ENCODE data around the gene CMSS1.

CMSS1 gene

GRCh38 chr3:99867594-99868310, 50.1 kb downstream of the CMSS1 start:
- in situ Hi-C loops (cut with HindIII; ENCODE audit: low sequenced_read_pairs), result no loop called here
- TF ChIP-seq CTCF (IDR thresholded peaks at IDR 0.05; ENCODE audit: low read depth, low read length, missing control alignments), result no peak
- no peak for DNase-seq (ENCODE audit: low read depth)
- no peak overlapping the region for H3K4me3 ChIP-seq (ENCODE audit: low read depth, low read length)

- H3K4me3 ChIP-seq (ENCODE audit: low read depth, low read length), result no peak overlapping the region
- DNase-seq (ENCODE audit: low read depth), result no peak
- in situ Hi-C loops (cut with HindIII; ENCODE audit: low sequenced_read_pairs), result no loop called here
- no peak for TF ChIP-seq CTCF (IDR thresholded peaks at IDR 0.05; ENCODE audit: low read depth, low read length, missing control alignments)
These were observed 50.6 kb downstream of the CMSS1 start for GRCh38 chr3:99868311-99868646.

- in situ Hi-C loops (cut with HindIII; ENCODE audit: low sequenced_read_pairs), result no loop called here
- no peak for DNase-seq (ENCODE audit: low read depth)
- no peak for TF ChIP-seq CTCF (IDR thresholded peaks at IDR 0.05; ENCODE audit: low read depth, low read length, missing control alignments)
- H3K4me3 ChIP-seq (ENCODE audit: low read depth, low read length), result no peak overlapping the region
These were observed 52.0 kb downstream of the CMSS1 start for GRCh38 chr3:99869621-99870020.

- TF ChIP-seq CTCF (IDR thresholded peaks at IDR 0.05; ENCODE audit: low read depth, low read length, missing control alignments), result no peak
- DNase-seq (ENCODE audit: low read depth), result no peak
- in situ Hi-C loops (cut with HindIII; ENCODE audit: low sequenced_read_pairs), result no loop called here
- no peak overlapping the region for H3K4me3 ChIP-seq (ENCODE audit: low read depth, low read length)
These were observed 53.0 kb downstream of the CMSS1 start for GRCh38 chr3:99870712-99871111.

- DNase-seq (ENCODE audit: low read depth), result no peak
- no peak overlapping the region for H3K4me3 ChIP-seq (ENCODE audit: low read depth, low read length)
- TF ChIP-seq CTCF (IDR thresholded peaks at IDR 0.05; ENCODE audit: low read depth, low read length, missing control alignments), result no peak
- in situ Hi-C loops (cut with HindIII; ENCODE audit: low sequenced_read_pairs), result no loop called here
These were observed 53.8 kb downstream of the CMSS1 start for GRCh38 chr3:99871231-99872045.

GRCh38 chr3:99872923-99873254, 55.2 kb downstream of the CMSS1 start:
- in situ Hi-C loops (cut with HindIII; ENCODE audit: low sequenced_read_pairs), result no loop called here
- peak overlapping the region; percentile 76 for H3K4me3 ChIP-seq (ENCODE audit: low read depth, low read length)
- TF ChIP-seq CTCF (IDR thresholded peaks at IDR 0.05; ENCODE audit: low read depth, low read length, missing control alignments), result no peak
- no peak for DNase-seq (ENCODE audit: low read depth)
